ENCODE data around the gene HECTD1.

- TF ChIP-seq CTCF (IDR thresholded peaks at IDR 0.05): no peak
- TF ChIP-seq POLR2A (IDR thresholded peaks at IDR 0.05): no peak
- TF ChIP-seq EP300 (IDR thresholded peaks at IDR 0.05): no peak
- no peak for TF ChIP-seq POLR2AphosphoS5 (IDR thresholded peaks at IDR 0.05)
Measured at GRCh38 chr14:31071151-31071550, 136.4 kb downstream of the HECTD1 start.

Measured in stomach (tissue), 4 donors.